Nephron (organoid): ENCODE measurements around the gene IL12RB1.
A peak's percentile ranks its signal among the peaks of the same experiment; 100 is the strongest.

Experiments
- H3K27ac Mint-ChIP-seq, 3 experiments: 2 replicates each; pipeline ENCODE4 v1.8.0; 2020; ENCODE audit warnings: mixed read lengths in 3 of 3, mild to moderate bottlenecking in 2 of 3, moderate library complexity in 1 of 3
- H3K27me3 Mint-ChIP-seq: 2 replicates; pipeline ENCODE4 v1.8.0; 2021; ENCODE audit warnings: low read depth, mild to moderate bottlenecking, moderate library complexity, mixed read lengths
- H3K36me3 Mint-ChIP-seq: 2 replicates; pipeline ENCODE4 v1.8.0; 2020; ENCODE audit warnings: low read depth, mixed read lengths
- H3K4me1 Mint-ChIP-seq: 2 replicates; pipeline ENCODE4 v1.8.0; 2020; ENCODE audit warnings: mixed read lengths
- H3K4me3 Mint-ChIP-seq, 3 experiments: 2 replicates each; pipeline ENCODE4 v1.8.0; 2020; ENCODE audit warnings: mild to moderate bottlenecking in 3 of 3, mixed read lengths in 3 of 3, moderate library complexity in 2 of 3
- H3K9me3 Mint-ChIP-seq: 2 replicates; pipeline ENCODE4 v1.8.0; 2020; ENCODE audit warnings: mixed read lengths
- TF ChIP-seq, protein P1 (sequence below), 3 experiments: fragments of 200-600 bp; sonication (generic); IDR thresholded peaks; one replicate each; pipeline ENCODE4 v1.5.0; 2021; ENCODE audit warnings: antibody characterized with exemption in 3 of 3; ENCODE audit not compliant: unreplicated experiment in 3 of 3

Gene IL12RB1

GRCh38 chr19:18097993-18098890, 11.5 kb upstream of the IL12RB1 start:
- Mint-ChIP-seq H3K4me3 (peak overlapping the region; percentile 72 to 75 (median 75)), H3K9me3 (no peaks in the 10 kb centered on the region), H3K27me3 (peaks cover 54% of the 10 kb centered on the region), H3K36me3 (no peaks in the 10 kb centered on the region), H3K4me1 (peaks cover 20% of the 10 kb centered on the region), H3K27ac (no peak overlapping the region)
- TF ChIP-seq, protein P1, sequence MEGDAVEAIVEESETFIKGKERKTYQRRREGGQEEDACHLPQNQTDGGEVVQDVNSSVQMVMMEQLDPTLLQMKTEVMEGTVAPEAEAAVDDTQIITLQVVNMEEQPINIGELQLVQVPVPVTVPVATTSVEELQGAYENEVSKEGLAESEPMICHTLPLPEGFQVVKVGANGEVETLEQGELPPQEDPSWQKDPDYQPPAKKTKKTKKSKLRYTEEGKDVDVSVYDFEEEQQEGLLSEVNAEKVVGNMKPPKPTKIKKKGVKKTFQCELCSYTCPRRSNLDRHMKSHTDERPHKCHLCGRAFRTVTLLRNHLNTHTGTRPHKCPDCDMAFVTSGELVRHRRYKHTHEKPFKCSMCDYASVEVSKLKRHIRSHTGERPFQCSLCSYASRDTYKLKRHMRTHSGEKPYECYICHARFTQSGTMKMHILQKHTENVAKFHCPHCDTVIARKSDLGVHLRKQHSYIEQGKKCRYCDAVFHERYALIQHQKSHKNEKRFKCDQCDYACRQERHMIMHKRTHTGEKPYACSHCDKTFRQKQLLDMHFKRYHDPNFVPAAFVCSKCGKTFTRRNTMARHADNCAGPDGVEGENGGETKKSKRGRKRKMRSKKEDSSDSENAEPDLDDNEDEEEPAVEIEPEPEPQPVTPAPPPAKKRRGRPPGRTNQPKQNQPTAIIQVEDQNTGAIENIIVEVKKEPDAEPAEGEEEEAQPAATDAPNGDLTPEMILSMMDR (IDR thresholded peaks at IDR 0.05; ENCODE audit: unreplicated experiment in 3 of 3), result no peak

- Mint-ChIP-seq H3K36me3 (no peaks in the 10 kb centered on the region), H3K9me3 (no peaks in the 10 kb centered on the region), H3K27ac (no peak within 1 kb of the TSS), H3K4me3 (peak within 1 kb of the TSS; percentile 72 to 75 (median 75)), H3K27me3 (peaks cover 48% of the 10 kb centered on the region), H3K4me1 (peaks cover 20% of the 10 kb centered on the region)
- TF ChIP-seq, protein P1 (IDR thresholded peaks at IDR 0.05; ENCODE audit: unreplicated experiment in 3 of 3), result no peak
Observed at GRCh38 chr19:18097217-18097992, 10.7 kb upstream of the IL12RB1 start, which contains the start of gene MAST3. MAST3 (plus strand) TSS chr19:18097778; CDS start chr19:18097793, 15 bp downstream.

GRCh38 chr19:18096258-18096657, 9.5 kb upstream of the IL12RB1 start:
- H3K36me3 Mint-ChIP-seq, result no peaks in the 10 kb centered on the region
- TF ChIP-seq, protein P1 (IDR thresholded peaks at IDR 0.05; ENCODE audit: unreplicated experiment in 3 of 3), result no peak

DNA sequence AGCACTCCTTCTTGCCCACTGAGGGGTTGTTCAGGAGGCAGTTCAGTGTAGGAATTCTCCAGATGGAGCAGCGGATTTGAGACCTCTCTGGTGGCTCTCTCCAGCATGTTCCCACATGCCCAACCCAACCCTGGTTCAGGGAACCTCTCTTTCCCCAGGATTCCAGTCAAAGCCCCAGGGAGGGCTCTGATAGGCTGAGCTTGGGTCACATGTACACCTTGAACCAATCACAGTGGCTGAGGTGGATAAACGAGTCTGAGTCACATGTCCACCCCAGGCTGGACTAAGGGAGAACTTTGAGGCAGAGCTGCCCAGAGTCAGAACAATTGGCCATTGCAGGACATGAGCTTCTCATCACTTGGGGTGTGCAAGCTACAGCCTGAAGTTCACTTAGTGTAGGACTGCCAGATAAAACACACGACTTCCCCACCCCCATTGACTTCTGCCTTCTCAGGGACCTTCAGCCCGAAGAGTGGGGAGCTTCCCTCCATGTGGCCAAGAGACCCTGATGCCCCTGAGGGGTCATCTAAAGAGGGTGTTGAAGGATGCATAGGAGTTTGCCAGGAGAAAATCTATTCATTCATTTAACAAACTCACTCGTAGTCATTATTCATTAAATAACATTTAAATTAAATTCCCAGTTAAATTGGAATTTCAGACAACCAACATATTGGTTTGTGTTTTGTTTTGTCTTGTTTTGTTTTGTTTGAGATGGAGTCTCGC, 6.9 kb upstream of the IL12RB1 start:
- no peak overlapping the region for H3K4me3 Mint-ChIP-seq
- H3K9me3 Mint-ChIP-seq, result no peaks in the 10 kb centered on the region
- TF ChIP-seq, protein P1 (IDR thresholded peaks at IDR 0.05; ENCODE audit: unreplicated experiment in 3 of 3), result no peak
- H3K4me1 Mint-ChIP-seq, result peaks cover 8% of the 10 kb centered on the region
- H3K27me3 Mint-ChIP-seq, result peaks cover 18% of the 10 kb centered on the region
- no peaks in the 10 kb centered on the region for H3K36me3 Mint-ChIP-seq
- no peak overlapping the region for H3K27ac Mint-ChIP-seq

More at GRCh38 chr19:18096258-18096657, 9.5 kb upstream of the IL12RB1 start:
- Mint-ChIP-seq H3K27me3 (peaks cover 44% of the 10 kb centered on the region), H3K27ac (no peak overlapping the region), H3K9me3 (no peaks in the 10 kb centered on the region), H3K4me1 (peaks cover 20% of the 10 kb centered on the region), H3K4me3 (no peak overlapping the region)

DNA sequence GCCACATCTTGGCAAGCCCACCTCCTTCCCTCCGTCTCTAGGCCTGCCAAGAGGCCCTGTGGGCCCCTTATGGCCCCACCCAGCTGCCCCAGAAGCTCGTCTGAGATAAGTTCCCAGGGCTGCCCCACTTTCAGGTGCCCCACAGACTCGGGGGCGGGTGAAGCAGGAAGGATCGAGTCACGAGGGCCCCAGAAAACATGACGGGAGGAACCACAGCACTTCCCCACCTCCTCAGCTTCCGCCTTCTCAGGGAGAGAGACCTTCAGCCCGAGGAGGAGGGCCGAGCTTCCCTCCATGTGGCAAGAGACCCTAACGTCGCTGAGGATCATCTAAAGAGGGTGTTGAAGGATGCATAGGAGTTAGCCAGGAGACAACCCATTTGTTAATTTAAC, 4.5 kb upstream of the IL12RB1 start:
- no peak overlapping the region for H3K27ac Mint-ChIP-seq
- H3K27me3 Mint-ChIP-seq, result peaks cover 21% of the 10 kb centered on the region
- TF ChIP-seq, protein P1 (IDR thresholded peaks at IDR 0.05; ENCODE audit: unreplicated experiment in 3 of 3), result no peak
- no peaks in the 10 kb centered on the region for H3K9me3 Mint-ChIP-seq
- H3K4me1 Mint-ChIP-seq, result no peaks in the 10 kb centered on the region
- H3K36me3 Mint-ChIP-seq, result no peaks in the 10 kb centered on the region
- no peak overlapping the region for H3K4me3 Mint-ChIP-seq
